ENCODE data around the gene CECR2.

DNA sequence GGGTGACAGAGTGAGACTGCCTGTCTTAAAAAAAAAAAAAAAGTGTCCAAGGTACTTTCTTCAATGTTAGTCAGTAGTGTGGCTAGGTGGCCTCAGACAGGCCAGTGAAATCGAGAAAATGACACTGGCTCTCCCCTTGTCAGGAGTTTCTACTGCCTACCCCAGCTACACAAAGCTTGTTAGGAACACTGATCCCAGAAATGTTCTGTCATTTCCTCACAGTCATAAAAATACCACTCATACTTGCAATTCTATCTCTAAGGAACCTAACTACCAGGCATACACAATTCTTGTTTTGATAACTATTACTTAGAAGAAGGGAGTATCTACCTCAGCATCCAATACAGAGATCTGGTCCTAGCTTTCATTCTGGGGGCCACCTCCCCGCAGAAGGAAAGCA lies 228.0 kb downstream of the CECR2 start:
- TF ChIP-seq, protein P1, sequence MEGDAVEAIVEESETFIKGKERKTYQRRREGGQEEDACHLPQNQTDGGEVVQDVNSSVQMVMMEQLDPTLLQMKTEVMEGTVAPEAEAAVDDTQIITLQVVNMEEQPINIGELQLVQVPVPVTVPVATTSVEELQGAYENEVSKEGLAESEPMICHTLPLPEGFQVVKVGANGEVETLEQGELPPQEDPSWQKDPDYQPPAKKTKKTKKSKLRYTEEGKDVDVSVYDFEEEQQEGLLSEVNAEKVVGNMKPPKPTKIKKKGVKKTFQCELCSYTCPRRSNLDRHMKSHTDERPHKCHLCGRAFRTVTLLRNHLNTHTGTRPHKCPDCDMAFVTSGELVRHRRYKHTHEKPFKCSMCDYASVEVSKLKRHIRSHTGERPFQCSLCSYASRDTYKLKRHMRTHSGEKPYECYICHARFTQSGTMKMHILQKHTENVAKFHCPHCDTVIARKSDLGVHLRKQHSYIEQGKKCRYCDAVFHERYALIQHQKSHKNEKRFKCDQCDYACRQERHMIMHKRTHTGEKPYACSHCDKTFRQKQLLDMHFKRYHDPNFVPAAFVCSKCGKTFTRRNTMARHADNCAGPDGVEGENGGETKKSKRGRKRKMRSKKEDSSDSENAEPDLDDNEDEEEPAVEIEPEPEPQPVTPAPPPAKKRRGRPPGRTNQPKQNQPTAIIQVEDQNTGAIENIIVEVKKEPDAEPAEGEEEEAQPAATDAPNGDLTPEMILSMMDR (conservative IDR thresholded peaks at IDR 0.05 in 1 of 2, IDR thresholded peaks at IDR 0.05 in 1 of 2; ENCODE audit: extremely low read depth in 1 of 2, insufficient read depth in 1 of 2, low read depth in 1 of 2, low read length in 2 of 2) = no peak
- no peak for TF ChIP-seq EZH2 (IDR thresholded peaks at IDR 0.05; ENCODE audit: borderline replicate concordance, low read length)
